Measurements from ENCODE around the gene RCL1.

DNA sequence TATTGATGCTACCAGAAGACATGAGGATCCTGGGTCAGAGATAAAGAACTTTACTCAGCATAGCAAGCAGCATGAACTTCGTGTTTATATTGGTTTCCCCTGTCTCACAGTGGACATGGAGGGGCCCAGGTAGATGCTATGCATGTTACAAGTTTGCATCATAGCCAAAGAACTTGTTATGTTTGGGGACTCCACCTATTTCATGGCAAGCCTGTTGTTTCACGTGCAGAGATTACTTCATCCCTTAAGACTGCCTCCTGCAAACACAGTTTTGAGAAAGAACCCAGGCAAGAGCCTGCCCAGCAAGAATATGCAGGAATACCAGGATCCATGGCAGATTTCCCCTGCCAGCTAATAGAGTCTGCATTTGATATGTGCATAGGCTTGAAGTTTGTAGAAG, 68.4 kb downstream of the RCL1 start:
- TF ChIP-seq EZH2 (IDR thresholded peaks at IDR 0.05; ENCODE audit: low read length), result no peak
- TF ChIP-seq, protein P1, sequence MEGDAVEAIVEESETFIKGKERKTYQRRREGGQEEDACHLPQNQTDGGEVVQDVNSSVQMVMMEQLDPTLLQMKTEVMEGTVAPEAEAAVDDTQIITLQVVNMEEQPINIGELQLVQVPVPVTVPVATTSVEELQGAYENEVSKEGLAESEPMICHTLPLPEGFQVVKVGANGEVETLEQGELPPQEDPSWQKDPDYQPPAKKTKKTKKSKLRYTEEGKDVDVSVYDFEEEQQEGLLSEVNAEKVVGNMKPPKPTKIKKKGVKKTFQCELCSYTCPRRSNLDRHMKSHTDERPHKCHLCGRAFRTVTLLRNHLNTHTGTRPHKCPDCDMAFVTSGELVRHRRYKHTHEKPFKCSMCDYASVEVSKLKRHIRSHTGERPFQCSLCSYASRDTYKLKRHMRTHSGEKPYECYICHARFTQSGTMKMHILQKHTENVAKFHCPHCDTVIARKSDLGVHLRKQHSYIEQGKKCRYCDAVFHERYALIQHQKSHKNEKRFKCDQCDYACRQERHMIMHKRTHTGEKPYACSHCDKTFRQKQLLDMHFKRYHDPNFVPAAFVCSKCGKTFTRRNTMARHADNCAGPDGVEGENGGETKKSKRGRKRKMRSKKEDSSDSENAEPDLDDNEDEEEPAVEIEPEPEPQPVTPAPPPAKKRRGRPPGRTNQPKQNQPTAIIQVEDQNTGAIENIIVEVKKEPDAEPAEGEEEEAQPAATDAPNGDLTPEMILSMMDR (optimal IDR thresholded peaks at IDR 0.05 in 1 of 3, IDR thresholded peaks at IDR 0.05 in 1 of 3, conservative IDR thresholded peaks at IDR 0.05 in 1 of 3; ENCODE audit: extremely low read depth in 1 of 3, insufficient read depth in 2 of 3, low read length in 3 of 3), result no peak
